Neural cell (in vitro differentiated cells): ENCODE measurements around the gene STX1B.

ENCODE experiments used
- EP300 ChIP-seq: fragments of 450-650 bp; conservative IDR thresholded peaks from 2 replicates; pipeline ENCODE4 v1.6.1; 2014; ENCODE audit warnings: antibody characterized with exemption, mild to moderate bottlenecking, moderate library complexity; ENCODE audit not compliant: poor library complexity, severe bottlenecking
- EZH2 ChIP-seq: fragments of 200-600, 300-800 bp; shearing (Covaris generic), sonication (generic); IDR thresholded peaks from 2 replicates; pipeline ENCODE4 v1.6.1; 2014; ENCODE audit warnings: antibody characterized with exemption, low read length, borderline replicate concordance, mild to moderate bottlenecking; ENCODE audit not compliant: insufficient read depth, poor library complexity, severe bottlenecking
- MXI1 ChIP-seq: fragments of 450-650 bp; conservative IDR thresholded peaks from 2 replicates; pipeline ENCODE4 v1.6.1; 2014; ENCODE audit warnings: antibody characterized with exemption, mild to moderate bottlenecking; ENCODE audit not compliant: poor library complexity, severe bottlenecking
- POLR2AphosphoS5 ChIP-seq: IDR thresholded peaks from 2 replicates; pipeline ENCODE4 v1.6.1; 2012
- RAD21 ChIP-seq: fragments of 450-650 bp; conservative IDR thresholded peaks from 2 replicates; pipeline ENCODE4 v1.6.1; 2014; ENCODE audit warnings: antibody characterized with exemption, mild to moderate bottlenecking, moderate library complexity
- TAF1 ChIP-seq: IDR thresholded peaks from 2 replicates; pipeline ENCODE4 v1.6.1; 2012; ENCODE audit warnings: low read depth
- TF ChIP-seq, protein P1 (sequence below): fragments of 450-650 bp; IDR thresholded peaks from 2 replicates; pipeline ENCODE4 v1.5.1; 2014; ENCODE audit warnings: antibody characterized with exemption, mild to moderate bottlenecking, moderate library complexity; ENCODE audit not compliant: poor library complexity, severe bottlenecking
- TF ChIP-seq, protein P2 (sequence below): IDR thresholded peaks from 2 replicates; pipeline ENCODE4 v1.6.1; 2012; ENCODE audit warnings: borderline replicate concordance

DNA sequence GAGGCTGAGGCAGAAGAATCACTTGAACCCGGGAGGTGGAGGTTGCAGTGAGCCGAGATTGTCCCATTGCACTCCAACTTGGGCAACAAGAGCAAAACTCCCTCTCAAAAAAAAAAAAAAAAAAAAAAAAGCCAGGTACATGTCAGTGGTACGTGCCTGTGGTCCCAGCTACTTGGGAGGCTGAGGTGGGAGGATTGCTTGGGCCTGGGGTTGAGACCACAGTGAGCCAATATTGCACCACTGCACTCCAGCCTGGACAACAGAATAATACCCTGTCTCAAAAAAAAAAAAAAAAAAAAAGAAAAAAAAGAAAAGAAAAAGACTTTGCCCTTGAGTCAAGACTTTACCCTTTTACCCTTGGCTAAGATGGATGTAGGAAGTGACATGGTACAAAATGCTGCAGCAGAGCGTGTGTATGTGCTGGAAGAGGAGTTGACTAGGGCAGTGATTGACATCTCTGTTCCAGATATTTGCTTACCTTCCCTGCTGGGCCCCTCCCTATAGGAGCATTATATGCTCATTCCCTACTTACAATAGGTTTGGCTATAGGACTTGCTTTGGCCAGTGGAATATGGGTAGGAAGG is 33.6 kb upstream of the STX1B start:
- TF ChIP-seq EZH2 (no peak), TAF1 (no peak), RAD21 (no peak), POLR2AphosphoS5 (no peak), EP300 (no peak), MXI1 (no peak)
- TF ChIP-seq, protein P1, sequence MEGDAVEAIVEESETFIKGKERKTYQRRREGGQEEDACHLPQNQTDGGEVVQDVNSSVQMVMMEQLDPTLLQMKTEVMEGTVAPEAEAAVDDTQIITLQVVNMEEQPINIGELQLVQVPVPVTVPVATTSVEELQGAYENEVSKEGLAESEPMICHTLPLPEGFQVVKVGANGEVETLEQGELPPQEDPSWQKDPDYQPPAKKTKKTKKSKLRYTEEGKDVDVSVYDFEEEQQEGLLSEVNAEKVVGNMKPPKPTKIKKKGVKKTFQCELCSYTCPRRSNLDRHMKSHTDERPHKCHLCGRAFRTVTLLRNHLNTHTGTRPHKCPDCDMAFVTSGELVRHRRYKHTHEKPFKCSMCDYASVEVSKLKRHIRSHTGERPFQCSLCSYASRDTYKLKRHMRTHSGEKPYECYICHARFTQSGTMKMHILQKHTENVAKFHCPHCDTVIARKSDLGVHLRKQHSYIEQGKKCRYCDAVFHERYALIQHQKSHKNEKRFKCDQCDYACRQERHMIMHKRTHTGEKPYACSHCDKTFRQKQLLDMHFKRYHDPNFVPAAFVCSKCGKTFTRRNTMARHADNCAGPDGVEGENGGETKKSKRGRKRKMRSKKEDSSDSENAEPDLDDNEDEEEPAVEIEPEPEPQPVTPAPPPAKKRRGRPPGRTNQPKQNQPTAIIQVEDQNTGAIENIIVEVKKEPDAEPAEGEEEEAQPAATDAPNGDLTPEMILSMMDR: no peak
- TF ChIP-seq, protein P2, sequence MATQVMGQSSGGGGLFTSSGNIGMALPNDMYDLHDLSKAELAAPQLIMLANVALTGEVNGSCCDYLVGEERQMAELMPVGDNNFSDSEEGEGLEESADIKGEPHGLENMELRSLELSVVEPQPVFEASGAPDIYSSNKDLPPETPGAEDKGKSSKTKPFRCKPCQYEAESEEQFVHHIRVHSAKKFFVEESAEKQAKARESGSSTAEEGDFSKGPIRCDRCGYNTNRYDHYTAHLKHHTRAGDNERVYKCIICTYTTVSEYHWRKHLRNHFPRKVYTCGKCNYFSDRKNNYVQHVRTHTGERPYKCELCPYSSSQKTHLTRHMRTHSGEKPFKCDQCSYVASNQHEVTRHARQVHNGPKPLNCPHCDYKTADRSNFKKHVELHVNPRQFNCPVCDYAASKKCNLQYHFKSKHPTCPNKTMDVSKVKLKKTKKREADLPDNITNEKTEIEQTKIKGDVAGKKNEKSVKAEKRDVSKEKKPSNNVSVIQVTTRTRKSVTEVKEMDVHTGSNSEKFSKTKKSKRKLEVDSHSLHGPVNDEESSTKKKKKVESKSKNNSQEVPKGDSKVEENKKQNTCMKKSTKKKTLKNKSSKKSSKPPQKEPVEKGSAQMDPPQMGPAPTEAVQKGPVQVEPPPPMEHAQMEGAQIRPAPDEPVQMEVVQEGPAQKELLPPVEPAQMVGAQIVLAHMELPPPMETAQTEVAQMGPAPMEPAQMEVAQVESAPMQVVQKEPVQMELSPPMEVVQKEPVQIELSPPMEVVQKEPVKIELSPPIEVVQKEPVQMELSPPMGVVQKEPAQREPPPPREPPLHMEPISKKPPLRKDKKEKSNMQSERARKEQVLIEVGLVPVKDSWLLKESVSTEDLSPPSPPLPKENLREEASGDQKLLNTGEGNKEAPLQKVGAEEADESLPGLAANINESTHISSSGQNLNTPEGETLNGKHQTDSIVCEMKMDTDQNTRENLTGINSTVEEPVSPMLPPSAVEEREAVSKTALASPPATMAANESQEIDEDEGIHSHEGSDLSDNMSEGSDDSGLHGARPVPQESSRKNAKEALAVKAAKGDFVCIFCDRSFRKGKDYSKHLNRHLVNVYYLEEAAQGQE: no peak
